HUES64 (cell line): ENCODE data around the gene PLA2R1.

ENCODE experiments used
- H3K27ac ChIP-seq: 2 replicates; pipeline ENCODE4 v1.7.0; 2013; ENCODE audit warnings: low read depth, low read length, inconsistent platforms
- H3K27me3 ChIP-seq: 2 replicates; pipeline ENCODE4 v1.6.1; 2013; ENCODE audit warnings: mild to moderate bottlenecking, low read length; ENCODE audit not compliant: insufficient read depth
- H3K36me3 ChIP-seq: 2 replicates; pipeline ENCODE4 v1.6.1; 2013; ENCODE audit warnings: mild to moderate bottlenecking, low read length; ENCODE audit not compliant: insufficient read depth
- H3K4me1 ChIP-seq: 2 replicates; pipeline ENCODE4 v1.6.1; 2013; ENCODE audit warnings: mild to moderate bottlenecking, low read length, moderate library complexity; ENCODE audit not compliant: insufficient read depth
- H3K4me3 ChIP-seq: 2 replicates; pipeline ENCODE4 v1.5.1; 2013; ENCODE audit warnings: mild to moderate bottlenecking, low read length, moderate library complexity
- H3K9ac ChIP-seq: 2 replicates; pipeline ENCODE4 v1.6.1; 2013; ENCODE audit warnings: mild to moderate bottlenecking, low read depth, low read length
- H3K9me3 ChIP-seq: 2 replicates; pipeline ENCODE4 v1.6.1; 2013; ENCODE audit warnings: low read depth, low read length; ENCODE audit not compliant: insufficient read depth
- WGBS: fragments of 150-250, 120-280 bp; methylation state at CpG from one replicate; pipeline ENCODE4 v1.1.7; 2013; ENCODE audit warnings: missing lambda C conversion rate; 5-methylcytosine and 5-hydroxymethylcytosine counted together

Gene PLA2R1

DNA sequence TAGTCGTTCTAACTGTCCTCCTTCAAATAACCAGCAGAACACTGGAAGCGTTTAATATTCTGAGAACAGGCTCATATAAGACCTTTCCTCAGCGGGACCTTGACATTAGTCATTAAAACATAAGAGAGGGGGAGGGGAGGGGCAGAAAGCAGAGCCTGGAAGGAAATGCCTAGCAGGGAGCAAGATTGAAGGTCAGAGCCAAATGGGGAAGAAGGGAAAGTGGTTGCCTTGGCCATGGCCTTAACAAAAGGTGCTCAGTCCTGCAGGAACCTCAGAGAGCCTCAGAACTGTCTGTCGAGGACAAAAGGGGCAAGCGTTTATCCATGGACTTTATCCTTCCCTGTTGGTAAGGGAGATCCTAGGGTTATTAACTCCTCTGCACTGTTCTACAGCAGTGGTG lies 856 bp upstream of the PLA2R1 start:
- H3K27me3 ChIP-seq, result peaks cover 46% of the 10 kb centered on the region
- peaks cover 5% of the 10 kb centered on the region for H3K4me1 ChIP-seq
- H3K27ac ChIP-seq, result no peak overlapping the region
- H3K9me3 ChIP-seq, result peaks cover 12% of the 10 kb centered on the region
- H3K4me3 ChIP-seq, result peak overlapping the region; percentile 77
- no peaks in the 10 kb centered on the region for H3K36me3 ChIP-seq
- 37% methylated on average over 5 of the region's 5 CpGs for WGBS
- no peak overlapping the region for H3K9ac ChIP-seq

DNA sequence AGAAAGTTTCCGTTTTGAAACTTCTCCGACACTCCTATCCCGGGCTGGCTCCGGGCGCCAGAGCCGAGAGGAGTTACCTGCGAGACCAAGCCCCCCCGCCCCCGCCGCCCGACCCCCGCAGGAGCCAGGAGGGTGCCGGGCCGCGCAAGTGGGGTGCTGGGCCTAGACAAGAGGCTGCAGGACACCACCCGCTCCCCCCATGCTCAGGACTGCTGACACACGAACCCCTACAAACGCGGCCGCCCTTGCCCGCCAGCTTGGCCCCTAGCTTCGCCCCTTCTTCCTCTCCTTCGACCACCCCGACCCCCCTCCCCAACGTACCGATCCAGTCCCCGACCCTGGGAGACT lies 497 bp downstream of the PLA2R1 start:
- WGBS, result 6% methylated on average over 27 of the region's 27 CpGs
- H3K9ac ChIP-seq, result peak overlapping the region; percentile 59
- no peaks in the 10 kb centered on the region for H3K9me3 ChIP-seq
- H3K27ac ChIP-seq, result no peak overlapping the region
- H3K27me3 ChIP-seq, result peaks cover 46% of the 10 kb centered on the region
- no peaks in the 10 kb centered on the region for H3K36me3 ChIP-seq
- peaks cover 5% of the 10 kb centered on the region for H3K4me1 ChIP-seq
- H3K4me3 ChIP-seq, result peak overlapping the region; percentile 77

DNA sequence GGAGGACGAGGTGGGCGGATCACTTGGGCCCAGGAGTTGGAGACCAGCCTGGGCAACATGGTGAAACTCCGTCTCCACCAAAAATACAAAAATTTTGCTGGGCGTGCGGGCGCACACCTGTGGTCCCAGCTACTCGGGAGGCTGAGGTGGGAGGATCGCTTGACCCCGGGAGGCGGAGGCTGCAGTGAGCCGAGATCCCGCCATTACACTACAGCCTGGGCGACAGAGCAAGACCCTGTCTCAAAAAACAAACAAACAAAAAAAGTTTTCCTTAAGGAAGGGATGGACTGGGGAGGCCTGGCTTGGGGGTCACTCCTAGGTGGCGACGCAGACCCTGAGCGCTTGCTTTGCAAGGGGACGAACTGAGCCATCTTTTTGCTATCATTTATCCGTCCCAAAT lies 882 bp downstream of the PLA2R1 start:
- no peak overlapping the region for H3K9ac ChIP-seq
- H3K9me3 ChIP-seq, result no peaks in the 10 kb centered on the region
- 86% methylated on average over 18 of the region's 18 CpGs for WGBS
- no peaks in the 10 kb centered on the region for H3K36me3 ChIP-seq
- H3K4me3 ChIP-seq, result peak overlapping the region; percentile 77
- H3K27me3 ChIP-seq, result peaks cover 46% of the 10 kb centered on the region
- H3K4me1 ChIP-seq, result peaks cover 5% of the 10 kb centered on the region
- no peak overlapping the region for H3K27ac ChIP-seq

DNA sequence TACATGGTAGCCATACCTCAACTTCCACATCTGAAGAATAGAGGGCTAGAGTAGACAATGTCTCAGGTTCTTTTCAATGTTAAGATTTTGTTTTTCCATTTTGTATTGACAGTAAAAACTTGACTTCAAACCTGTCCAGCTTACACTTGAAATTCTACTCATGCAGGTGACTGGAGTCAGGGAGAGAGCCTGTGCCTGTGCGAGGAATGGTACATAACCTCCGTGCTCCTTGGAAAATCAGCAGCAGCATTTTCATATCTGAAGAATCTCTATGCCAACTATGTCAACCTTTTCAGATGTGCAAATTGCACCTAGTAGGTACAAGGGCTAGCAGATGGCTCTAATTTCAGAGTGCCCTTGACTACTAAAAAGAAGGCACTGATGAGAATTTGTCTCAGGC lies 2.1 kb downstream of the PLA2R1 start:
- H3K27me3 ChIP-seq, result peaks cover 46% of the 10 kb centered on the region
- H3K9ac ChIP-seq, result no peak overlapping the region
- peaks cover 6% of the 10 kb centered on the region for H3K4me1 ChIP-seq
- no peaks in the 10 kb centered on the region for H3K36me3 ChIP-seq
- H3K27ac ChIP-seq, result no peak overlapping the region
- no peaks in the 10 kb centered on the region for H3K9me3 ChIP-seq
- H3K4me3 ChIP-seq, result no peak overlapping the region
- WGBS, result 88% methylated on average over 2 of the region's 2 CpGs

DNA sequence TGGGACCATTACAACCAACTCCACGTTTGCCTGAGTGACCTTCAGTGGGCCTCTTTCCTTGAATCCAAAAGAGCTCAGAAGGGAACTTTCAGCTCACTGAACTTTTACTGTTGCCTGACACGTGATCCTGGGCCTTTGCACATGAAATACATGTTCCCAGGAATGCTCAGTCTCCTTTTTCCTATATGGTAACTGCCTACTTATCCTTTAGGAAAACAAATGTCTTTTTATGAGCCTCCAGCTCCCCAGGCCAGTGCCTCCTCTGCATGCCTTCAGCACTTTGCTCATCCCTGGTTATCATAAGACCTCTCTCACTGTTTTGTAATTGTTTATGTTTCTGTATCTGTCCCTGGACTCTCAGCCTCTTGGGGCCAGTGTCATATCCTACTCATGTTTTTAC lies 5.1 kb downstream of the PLA2R1 start:
- 82% methylated on average over 2 of the region's 2 CpGs for WGBS
- Histone ChIP-seq H3K27me3 (peaks cover 25% of the 10 kb centered on the region), H3K36me3 (no peaks in the 10 kb centered on the region), H3K4me1 (peaks cover 11% of the 10 kb centered on the region), H3K9me3 (no peaks in the 10 kb centered on the region), H3K9ac (no peak overlapping the region), H3K27ac (no peak overlapping the region), H3K4me3 (no peak overlapping the region)

DNA sequence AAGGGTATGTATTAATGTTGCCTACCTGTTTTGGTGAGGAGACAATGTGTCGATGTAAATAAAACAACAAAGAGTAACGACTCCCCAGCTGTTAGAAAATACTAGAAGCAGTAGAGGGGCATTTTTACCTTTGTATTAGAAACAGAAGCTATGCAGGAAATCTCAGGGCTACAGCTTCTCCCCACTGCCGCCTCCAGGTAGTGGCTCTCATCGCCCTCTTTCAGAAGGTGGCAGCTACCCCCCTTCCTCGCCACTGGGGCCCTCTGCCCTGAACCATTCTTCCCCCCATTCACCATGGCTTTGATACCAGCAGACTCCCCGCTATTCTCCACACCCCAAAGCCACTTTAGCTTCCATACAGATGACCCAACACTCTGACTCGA lies 6.7 kb downstream of the PLA2R1 start:
- H3K4me1 ChIP-seq, result peaks cover 17% of the 10 kb centered on the region
- H3K36me3 ChIP-seq, result no peaks in the 10 kb centered on the region
- peaks cover 9% of the 10 kb centered on the region for H3K27me3 ChIP-seq
- 67% methylated on average over 7 of the region's 7 CpGs for WGBS
- H3K4me3 ChIP-seq, result no peak overlapping the region
- H3K27ac ChIP-seq, result no peak overlapping the region; the same call in 1 of the 2 replicates
- H3K9ac ChIP-seq, result no peak overlapping the region
- no peaks in the 10 kb centered on the region for H3K9me3 ChIP-seq

- H3K4me1 ChIP-seq, result peaks cover 17% of the 10 kb centered on the region
- H3K9me3 ChIP-seq, result no peaks in the 10 kb centered on the region
- peaks cover 3% of the 10 kb centered on the region; the same call in 1 of the 2 replicates for H3K27me3 ChIP-seq
- no peak overlapping the region; the same call in 1 of the 2 replicates for H3K27ac ChIP-seq
- H3K9ac ChIP-seq, result no peak overlapping the region
- H3K4me3 ChIP-seq, result no peak overlapping the region
- H3K36me3 ChIP-seq, result no peaks in the 10 kb centered on the region
- 63% methylated on average over 7 of the region's 7 CpGs for WGBS
Observed at GRCh38 chr2:160054984-160055725, 7.3 kb downstream of the PLA2R1 start.

DNA sequence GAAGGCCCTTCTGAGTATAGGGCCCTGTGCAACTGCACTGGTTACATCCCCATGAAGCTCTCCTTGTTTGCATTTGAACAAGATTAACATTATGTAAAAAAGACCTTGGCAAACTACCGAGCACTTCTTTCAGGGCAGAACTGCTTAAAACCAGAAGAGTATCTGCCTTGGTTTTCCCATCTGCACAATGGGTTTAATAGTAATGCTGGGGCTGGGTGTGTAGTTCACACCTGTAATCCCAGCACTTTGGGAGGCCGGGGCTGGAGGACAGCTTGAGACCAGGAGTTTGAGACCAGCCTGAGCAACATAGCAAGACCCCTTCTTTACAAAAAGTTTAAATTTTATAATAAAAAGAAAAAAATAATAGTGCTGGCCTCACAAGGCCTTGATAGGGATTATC lies 8.5 kb downstream of the PLA2R1 start:
- Histone ChIP-seq H3K27ac (no peak overlapping the region), H3K4me1 (peaks cover 17% of the 10 kb centered on the region), H3K27me3 (no peaks in the 10 kb centered on the region), H3K4me3 (no peak overlapping the region), H3K9ac (no peak overlapping the region), H3K36me3 (no peaks in the 10 kb centered on the region), H3K9me3 (no peaks in the 10 kb centered on the region)
- WGBS, result 89% methylated on average over 2 of the region's 2 CpGs

- Histone ChIP-seq H3K36me3 (no peaks in the 10 kb centered on the region), H3K9me3 (no peaks in the 10 kb centered on the region), H3K9ac (no peak overlapping the region), H3K27me3 (no peaks in the 10 kb centered on the region), H3K4me3 (no peak overlapping the region), H3K4me1 (peaks cover 17% of the 10 kb centered on the region), H3K27ac (no peak overlapping the region)
- WGBS, result 67% methylated on average over 1 of the region's 2 CpGs
Observed at GRCh38 chr2:160052531-160052930, 9.9 kb downstream of the PLA2R1 start.

GRCh38 chr2:160051371-160051800 lies 11.0 kb downstream of the PLA2R1 start:
- peaks cover 17% of the 10 kb centered on the region for H3K4me1 ChIP-seq
- H3K4me3 ChIP-seq, result no peak overlapping the region
- no peaks in the 10 kb centered on the region for H3K9me3 ChIP-seq
- H3K9ac ChIP-seq, result no peak overlapping the region
- H3K27me3 ChIP-seq, result no peaks in the 10 kb centered on the region
- no peak overlapping the region for H3K27ac ChIP-seq
- no peaks in the 10 kb centered on the region for H3K36me3 ChIP-seq
- WGBS, result 86% methylated on average over 3 of the region's 3 CpGs

DNA sequence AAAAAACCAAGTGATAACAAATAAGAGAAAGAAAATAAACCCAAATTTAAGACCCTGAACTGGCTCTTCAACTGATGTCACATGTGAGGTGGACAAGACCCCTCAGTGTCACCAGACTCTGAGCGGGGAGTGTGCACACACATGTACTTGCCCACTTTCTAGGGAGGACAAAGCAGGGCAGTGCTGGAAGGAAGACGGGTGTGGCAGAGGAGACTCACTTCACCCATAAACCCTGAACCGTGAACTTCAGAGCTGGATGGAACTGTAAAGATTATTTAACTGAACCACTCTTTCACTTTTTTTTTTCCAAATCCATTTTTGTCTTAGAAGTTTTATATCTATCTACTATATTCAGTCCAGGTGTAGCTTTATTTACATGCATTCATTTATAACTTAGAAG lies 12.3 kb downstream of the PLA2R1 start:
- Histone ChIP-seq H3K4me3 (no peak overlapping the region), H3K36me3 (no peaks in the 10 kb centered on the region), H3K4me1 (peaks cover 15% of the 10 kb centered on the region), H3K9me3 (no peaks in the 10 kb centered on the region), H3K27ac (no peak overlapping the region), H3K27me3 (no peaks in the 10 kb centered on the region), H3K9ac (no peak overlapping the region)
- 95% methylated on average over 2 of the region's 3 CpGs for WGBS

- WGBS, result 96% methylated on average over 7 of the region's 7 CpGs
Observed at GRCh38 chr2:160045703-160046210, 16.7 kb downstream of the PLA2R1 start.

More at GRCh38 chr2:160045703-160046210, 16.7 kb downstream of the PLA2R1 start:
- no peaks in the 10 kb centered on the region for H3K9me3 ChIP-seq
- no peaks in the 10 kb centered on the region for H3K27me3 ChIP-seq
- no peak overlapping the region for H3K9ac ChIP-seq
- H3K27ac ChIP-seq, result no peak overlapping the region
- no peaks in the 10 kb centered on the region for H3K36me3 ChIP-seq
- H3K4me1 ChIP-seq, result no peaks in the 10 kb centered on the region
- no peak overlapping the region for H3K4me3 ChIP-seq
